Measurements from ENCODE around the gene COMMD7.
A peak's percentile ranks its signal among the peaks of the same experiment; 100 is the strongest.
"Not testable (repeated sequence)": the region's sequence is repeated elsewhere in the genome, so short reads cannot be mapped to it uniquely, and the experiment has no call there.

The COMMD7 gene

DNA sequence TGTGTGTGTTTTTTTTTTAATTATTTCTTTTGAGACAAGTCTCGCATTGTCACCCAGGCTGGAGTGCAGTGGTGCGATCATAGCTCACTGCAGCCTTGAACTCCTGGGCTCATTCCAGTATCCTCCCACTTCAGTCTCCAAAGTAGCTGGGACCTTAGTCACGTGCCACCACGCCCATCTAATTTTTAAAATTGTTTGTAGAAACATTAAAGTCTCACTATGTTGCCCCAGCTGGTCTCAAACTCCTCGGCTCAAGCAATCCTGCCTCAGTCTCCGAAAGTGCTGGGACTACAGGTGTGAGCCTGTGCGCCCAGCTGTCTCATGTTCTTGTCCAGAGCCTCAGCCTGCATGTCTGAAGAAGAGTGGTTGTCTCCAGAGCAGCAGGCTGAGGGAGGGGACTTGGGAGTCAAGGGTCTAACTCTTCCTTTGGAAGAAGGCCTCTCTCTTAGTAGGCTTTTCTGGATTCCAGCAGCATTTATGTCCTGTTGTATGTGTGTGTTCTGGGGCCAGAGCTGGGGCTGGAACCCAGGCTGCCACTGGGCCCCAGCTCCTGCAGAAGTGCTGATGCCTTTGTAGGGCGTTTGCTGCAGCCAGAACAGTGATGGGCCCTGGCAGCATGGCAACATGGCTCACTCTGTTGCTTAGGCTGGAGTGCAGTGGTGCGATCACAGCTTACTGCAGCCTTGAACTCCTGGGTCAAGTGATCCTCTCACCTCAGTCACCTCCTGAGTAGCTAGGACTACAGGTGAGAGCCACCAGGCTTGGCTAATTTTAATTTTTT lies 24.3 kb upstream of the COMMD7 start:
- DNase-seq (ENCODE audit: extremely low read depth in 1 of 2, low read depth in 1 of 2), result no peak

DNA sequence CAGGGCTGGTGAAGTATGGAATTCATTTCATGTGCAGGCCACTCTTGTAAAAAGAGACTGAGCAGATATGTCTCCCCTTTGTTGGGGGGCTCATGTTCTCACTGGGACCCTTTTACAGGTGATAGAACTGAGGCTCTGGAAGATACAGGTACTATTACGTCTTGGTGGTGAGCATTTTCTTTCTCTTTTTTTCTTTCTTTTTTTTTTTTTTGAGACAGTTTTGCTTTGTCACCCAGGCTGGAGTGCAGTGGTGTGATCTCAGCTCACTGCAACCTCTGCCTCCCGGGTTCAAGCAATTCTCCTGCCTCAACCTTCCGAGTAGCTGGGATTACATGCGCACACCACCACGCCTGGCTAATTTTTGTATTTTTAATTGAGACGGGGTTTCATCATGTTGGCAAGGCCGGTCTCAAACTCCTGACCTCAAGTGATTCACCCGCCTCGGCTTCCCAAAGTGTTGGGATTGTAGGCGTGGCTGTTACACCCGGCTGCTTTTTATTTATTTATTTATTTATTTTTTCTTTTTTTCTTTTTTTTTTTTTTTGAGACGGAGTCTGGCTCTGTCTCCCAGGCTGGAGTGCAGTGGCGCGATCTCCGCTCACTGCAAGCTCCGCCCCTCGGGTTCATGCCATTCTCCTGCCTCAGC lies 22.1 kb upstream of the COMMD7 start:
- DNase-seq (ENCODE audit: extremely low read depth in 1 of 2, low read depth in 1 of 2), result not testable (repeated sequence)

DNA sequence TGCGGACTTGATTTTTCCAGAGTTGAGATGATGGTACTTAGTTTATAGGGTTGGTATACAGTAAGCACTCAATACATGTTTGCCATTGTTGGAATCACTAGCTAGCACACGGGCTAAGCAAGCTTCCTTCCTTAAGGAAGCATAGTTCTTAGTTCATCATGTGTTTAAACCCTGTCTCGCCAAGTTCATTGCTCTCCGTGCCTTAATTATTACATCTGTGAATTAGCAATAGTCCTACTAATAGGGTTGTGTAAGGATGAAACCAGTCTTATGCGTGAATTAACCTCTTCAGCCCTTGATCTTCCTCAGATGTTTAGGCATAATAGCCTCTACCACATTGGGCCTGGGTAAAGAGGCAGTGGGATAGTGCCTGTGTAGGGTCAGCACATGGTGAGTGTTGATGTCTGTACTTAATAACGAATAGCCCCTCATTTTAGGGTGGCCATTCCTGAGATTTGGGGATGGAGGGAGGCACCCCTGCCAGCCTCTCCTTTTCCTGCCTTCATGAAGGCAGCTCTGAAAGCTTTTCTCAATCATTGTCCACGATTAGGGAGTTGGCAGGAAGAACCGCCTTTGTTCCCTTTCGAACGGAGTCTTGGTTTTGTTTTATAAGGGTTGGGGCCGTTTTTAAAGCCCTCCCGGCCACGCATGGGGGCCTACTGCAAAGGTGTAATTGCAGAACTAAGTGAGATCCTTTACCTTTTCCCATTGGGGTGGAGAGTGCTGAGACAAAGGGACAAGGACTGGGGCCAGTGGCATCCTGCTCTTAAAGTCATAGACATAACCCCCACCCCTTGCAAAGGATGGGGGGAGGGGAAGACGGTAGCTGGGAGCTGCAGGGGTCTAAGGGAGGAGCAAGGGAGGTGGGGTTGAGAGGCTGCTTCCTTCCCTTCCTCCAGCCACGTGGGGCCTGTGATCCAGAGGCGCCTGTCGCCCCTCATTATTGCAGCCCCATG lies 21.0 kb upstream of the COMMD7 start:
- DNase-seq (ENCODE audit: extremely low read depth in 1 of 2, low read depth in 1 of 2), result no peak

DNA sequence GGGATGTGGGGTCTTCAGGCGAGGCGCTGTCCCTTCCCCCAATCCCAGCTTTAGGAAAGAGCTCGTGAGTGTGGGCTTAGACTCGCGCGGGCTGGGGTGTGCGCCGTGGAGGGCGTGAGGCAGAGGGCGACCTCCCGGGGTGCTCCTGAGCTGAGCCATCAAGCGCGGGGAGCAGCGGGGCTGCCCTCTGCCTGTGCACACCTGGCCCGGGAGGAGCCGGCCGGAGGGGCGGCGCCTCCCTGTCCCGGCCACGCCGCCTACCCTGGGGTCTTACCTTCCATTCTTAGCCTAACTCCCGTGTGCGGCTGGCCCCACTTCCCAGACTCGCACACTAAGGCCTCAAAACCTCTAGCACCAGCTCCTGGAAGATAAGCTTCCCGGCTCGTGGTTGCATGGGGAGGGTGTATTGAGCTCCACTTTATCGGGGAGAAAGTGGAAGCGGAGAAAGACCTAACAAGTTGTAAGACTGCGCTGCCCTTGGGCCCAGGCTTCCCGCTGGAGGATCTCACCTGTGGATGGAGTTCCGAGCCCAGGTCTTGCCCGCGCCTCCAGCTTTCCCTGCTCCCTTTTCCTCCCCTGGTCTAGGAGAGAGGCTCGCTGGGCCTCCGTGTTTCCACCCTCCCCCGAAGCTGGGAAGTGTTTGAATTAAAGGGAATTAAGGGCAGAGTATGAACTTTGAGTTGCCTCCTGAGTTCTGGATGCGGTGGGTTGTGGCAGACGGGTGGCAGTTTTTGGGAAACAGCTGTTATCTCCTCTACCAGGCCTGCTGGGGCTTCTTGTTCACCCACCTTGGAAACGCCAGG lies 20.1 kb upstream of the COMMD7 start:
- DNase-seq (ENCODE audit: extremely low read depth in 1 of 2, low read depth in 1 of 2), result no peak

DNA sequence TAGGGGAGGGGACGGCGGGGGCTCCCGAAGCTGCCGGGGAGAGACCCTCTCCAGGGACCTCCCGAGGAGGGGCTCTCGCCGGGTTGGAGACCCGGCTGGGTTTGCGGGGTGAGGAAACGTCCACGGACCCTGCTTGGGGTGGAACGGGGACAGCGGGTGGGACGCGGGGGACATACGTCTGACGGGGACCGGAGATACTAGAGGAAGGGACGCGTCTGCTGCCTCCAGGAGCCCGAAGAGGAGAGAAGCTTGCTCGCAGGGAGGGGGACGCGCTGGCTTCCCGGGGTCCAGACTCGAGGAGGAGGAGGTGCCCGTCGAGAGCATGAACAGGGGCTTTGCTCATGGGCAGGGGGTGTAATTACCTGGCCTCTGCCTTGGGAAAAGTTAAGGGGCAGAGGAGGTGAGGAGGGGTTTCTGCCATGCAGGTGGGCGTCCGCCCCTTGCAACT lies 19.5 kb upstream of the COMMD7 start:
- DNase-seq (ENCODE audit: extremely low read depth in 1 of 2, low read depth in 1 of 2), result no peak

DNA sequence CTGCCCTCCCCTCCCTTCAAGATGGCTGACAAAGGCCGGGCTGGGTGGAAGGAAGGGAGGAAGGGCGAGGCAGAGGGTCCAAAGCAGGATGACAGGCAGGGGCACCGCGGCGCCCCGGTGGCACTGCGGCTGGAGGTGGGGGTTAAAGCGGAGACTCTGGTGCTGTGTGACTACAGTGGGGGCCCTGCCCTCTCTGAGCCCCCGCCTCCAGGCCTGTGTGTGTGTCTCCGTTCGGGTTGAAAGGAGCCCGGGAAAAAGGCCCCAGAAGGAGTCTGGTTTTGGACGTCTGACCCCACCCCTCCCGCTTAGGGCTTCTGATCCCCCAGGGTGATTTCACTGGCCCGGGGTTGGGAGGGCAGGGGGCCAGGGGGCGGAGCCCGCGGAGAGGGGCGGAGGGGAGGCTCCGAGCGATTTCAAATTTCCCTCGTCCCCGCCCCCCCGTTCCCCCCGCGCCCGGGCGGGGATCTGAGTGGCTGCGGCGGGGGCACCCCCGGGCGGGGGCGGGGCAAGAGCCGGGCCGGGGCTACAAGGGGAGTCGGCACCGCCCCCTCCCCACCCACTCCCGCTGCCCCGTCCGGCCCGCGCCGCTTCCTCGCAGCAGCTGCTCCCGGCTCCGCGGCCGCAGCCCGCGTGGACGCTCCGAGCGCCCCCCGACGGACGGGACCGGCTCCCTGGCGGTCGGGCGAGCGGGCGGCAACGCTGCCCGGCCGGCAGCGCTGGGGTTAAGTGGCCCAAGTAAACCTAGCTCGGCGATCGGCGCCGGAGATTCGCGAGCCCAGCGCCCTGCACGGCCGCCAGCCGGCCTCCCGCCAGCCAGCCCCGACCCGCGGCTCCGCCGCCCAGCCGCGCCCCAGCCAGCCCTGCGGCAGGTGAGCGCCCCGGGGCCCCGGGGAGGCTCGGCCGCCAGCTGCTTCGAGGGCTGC lies 18.8 kb upstream of the COMMD7 start, which contains the start of gene DNMT3B:
Gene DNMT3B (plus strand): TSS at position 555 of the 923 bp plus-strand sequence. CDS start 17,939 bp downstream, outside the sequence.
- DNase-seq (ENCODE audit: extremely low read depth in 1 of 2, low read depth in 1 of 2), result peak in 1 of 2 donors; percentile 63

DNA sequence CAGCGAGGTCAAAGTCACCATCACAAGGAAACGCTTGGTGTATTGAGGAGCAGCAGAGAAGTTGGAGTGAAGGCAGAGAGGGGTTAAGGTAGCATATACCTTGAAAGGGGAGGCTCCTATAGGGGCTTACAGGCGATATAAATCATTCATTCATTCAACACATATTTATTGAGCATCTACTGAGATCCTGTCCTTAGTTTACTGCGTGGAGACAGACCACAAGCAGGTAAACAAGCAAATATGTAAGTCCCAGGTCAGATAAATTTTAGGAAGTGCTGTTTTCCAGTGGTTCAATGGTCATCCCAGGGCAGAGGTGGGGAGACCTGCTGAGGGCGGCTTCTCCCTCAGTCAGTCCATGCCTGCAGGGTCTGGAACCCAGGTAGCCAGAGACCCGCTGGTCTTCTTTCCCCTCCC lies 18.2 kb upstream of the COMMD7 start:
- DNase-seq (ENCODE audit: extremely low read depth in 1 of 2, low read depth in 1 of 2), result no peak

DNA sequence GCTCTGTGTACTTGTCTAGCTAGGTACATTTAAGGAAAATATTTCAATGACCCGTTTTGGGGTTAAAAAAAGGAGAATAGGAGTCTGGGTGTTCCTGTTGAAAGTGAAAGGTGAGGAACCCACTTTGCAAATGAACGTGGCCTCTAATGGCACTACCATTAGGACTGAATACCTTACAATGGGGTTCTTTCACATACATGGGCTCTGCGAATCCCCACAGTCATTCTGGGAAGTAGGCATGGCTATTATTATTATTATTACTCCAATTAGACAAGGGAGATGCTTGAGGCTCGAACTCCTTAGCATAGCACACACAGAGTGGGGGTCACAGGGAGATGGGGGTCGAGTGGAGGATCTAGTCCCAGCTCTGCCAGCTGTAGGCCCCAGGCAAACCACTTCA lies 12.9 kb upstream of the COMMD7 start:
- no peak for DNase-seq (ENCODE audit: extremely low read depth in 1 of 2, low read depth in 1 of 2)

DNA sequence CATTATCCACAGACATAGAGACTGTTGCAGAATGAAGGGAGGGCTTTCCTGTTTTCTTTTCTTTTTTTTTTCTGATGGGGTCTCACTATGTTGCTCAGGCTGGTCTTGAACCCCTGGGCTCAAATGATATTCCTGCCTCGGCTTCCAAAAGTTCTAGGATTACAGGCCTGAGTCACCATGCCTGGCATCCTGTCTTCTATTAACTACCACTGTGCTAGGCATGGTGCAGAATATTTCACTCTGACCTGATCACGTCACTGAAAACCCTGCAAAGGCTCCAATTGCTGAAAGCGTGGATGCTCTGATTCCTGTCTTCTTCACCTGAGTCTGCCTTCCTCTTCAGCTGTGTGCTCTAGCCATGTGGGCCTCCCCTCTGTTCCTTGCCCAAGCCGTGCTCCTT lies 10.5 kb upstream of the COMMD7 start:
- no peak for DNase-seq (ENCODE audit: extremely low read depth in 1 of 2, low read depth in 1 of 2)

DNA sequence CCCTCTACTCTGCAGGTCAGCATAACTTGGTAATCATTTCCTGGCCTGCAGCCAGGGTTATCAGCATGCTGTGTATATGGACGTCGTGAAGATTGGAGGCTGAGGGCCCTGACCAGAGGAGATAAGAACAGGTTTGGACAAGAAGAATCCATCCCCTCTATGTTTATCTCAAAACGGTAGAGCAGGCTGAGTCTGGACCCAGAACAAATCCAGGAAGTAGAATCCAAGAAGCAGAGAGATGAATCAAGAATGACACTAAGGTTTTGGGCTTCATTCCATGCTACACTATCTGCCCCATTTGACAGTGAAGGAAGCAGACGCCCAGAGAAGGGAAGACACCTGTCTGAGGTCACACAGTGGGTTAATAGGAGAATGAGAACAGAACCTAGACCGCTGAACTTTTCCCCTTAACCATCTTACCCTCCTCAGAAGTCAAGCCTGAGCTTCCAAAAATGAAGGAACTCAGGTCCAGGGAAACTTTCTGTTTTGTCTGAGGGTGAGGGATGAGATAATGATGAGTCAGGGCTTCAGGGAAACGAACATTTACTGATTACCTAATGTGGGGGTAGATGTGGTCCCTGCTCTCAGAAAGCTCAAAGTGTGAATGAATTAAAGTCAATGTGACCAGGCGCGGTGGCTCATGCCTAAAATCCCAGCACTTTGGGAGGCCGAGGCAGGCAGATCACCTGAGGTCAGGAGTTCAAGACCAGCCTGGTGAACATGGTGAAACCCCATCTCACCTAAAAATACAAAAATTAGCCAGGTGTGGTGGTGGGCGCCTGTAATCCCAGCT lies 9.4 kb upstream of the COMMD7 start:
- DNase-seq (ENCODE audit: extremely low read depth in 1 of 2, low read depth in 1 of 2), result no peak

DNA sequence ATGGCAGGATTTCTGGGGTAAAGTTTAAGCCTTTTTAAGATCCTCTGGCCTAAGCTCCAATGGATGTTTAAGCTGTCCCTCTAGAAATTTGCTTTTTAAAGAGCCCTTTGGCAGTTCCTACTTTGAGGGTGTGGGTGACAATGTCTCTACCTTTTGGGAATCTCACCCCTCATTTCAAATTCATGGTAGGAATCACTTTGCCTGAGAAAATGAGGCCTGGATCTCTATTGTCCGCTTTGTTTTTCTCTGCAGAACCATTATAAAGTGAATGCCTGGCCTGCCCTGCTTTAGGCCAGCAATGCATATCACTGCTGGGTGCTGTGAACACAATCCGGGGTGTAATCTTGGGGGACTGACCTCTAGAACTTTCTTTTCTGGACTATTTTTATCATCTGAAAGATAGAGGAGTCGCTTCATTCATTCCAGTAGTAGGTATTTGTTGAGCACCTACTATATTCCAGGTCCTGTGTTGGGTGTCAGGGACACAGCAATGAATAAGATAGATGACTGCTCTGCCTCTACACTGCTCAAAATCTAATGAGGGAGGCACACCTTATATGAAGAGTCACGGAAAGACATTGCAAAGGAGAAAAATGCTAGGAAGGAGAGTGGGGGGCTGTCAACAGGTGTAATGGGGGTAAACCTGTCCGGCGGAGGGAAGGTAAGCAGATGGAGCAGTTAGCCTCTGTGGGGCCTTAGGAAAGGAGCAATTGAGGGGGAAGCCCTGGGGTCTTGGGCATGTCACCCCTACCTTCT lies 8.6 kb upstream of the COMMD7 start:
- no peak for DNase-seq (ENCODE audit: extremely low read depth in 1 of 2, low read depth in 1 of 2)

DNA sequence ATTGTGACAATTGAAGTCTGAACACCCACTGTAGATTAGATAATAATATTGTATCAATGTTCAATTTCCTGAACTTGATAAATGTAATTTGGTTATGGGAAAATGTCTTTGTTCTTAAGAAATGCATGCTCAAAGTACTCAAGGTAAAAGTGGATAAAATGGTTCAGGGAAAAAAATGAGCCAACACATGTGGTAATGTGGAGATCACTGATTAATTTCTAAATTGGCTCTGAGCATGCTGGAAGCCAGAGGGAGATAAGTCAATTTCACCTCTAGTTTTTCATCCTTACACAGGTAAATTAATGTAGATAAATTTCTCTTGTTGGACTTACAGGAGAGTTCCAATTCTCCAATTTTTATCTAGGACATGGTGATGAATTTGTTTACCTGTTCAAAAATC lies 8.0 kb upstream of the COMMD7 start:
- no peak for DNase-seq (ENCODE audit: extremely low read depth in 1 of 2, low read depth in 1 of 2)

DNA sequence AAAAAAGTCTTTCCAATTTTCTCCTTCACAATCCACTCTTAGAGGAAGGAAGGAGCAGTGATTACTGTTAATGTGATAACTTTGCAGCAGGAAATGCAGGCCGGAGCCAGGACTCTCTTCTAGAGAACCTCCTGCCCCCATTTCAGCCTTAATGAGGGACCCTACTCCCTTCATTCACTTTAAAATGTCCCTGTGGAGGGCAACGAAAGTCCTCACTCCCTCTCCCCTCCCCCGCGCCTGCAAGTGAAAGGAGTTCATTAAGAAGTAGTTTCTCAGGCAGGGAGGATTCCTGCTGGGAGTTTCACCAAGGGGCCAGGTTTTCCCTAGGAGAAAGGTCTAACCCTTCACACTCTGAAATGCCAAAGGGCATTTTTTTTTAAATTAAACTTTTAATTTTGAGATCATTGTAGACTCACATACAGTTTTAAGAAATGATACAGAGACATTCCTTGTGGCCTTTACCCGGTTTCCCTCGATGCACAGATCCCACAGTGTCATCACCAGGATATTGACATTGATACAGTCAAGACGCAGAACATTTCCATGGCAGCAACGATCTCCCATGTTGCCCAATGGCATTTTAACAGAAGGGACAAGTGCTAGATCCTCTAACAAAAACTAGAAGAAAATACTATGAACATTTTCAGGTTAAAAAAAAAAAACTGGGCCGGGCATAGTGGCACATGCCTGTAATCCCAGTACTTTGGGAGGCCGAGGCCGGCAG lies 6.8 kb upstream of the COMMD7 start:
- DNase-seq (ENCODE audit: extremely low read depth in 1 of 2, low read depth in 1 of 2), result no peak

DNA sequence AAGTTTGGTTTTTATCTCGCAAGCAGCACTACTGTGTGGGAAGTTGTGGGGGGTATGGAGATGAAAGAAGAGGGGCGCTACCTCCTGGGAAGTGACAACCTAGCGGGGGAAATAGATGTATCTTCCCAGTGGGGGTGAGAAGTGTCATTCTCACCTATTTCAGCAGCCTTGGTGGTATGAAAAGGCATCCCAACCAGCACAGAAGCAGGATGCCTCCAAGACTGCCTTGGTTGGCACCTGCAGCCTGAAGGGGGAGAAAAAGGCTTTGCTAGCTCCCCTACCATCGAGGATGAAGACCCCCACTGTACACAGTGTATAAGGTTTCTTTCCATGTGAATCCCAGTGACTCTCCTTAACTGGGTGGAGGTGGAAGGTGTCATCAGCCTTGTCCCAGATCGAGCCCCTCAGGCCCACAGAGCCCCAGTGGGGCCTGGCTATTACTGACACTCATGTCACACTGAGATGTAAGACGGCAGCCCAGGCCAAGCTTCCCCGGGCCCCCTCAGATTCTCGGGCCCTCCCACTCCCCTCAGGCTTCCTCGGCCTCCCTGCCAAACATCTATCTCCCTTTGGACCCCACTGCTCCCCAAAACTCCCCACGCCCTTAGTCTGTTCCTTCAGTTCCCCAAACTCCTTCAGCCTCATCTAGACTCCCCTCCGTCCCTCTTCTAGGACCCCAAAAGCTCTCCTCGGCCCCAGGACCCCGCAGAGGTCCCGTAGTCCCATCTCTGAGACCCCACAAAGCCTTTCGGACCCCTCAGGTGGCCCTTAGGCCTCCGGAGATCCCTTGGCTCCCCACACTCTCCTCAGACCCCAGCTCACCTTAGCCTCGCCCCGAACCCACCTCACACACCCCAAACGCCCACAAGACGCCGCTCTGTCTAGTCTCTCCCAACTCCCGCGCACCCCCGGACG lies 688 bp downstream of the COMMD7 start:
- DNase-seq (ENCODE audit: extremely low read depth in 1 of 2, low read depth in 1 of 2), result no peak

DNA sequence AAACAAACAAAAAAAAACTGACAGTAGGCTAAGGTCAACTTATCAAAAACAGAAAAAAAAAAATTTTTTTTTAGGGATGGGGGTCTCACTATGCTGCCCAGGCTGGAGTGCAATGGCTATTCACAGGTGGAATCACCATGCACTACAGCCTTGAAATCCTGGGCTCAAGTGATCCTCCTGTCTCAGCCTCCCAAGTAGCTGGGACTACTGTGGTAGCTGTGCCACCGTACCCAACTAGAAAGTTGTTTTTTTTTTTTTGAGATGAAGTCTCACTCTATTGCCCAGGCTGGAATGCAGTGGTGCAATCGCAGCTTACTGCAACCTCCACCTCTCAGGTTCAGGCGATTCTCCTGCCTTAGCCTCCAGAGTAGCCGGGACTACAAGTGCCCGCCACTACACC lies 2.1 kb downstream of the COMMD7 start:
- DNase-seq (ENCODE audit: extremely low read depth in 1 of 2, low read depth in 1 of 2), result no peak

All from activated CD8-positive, alpha-beta memory T cell treated with anti-CD3 and anti-CD28 coated beads for 1 hour (primary cell).